Transverse colon (tissue), 4 donors: ENCODE measurements around the gene FAU. TPM values are rescaled to one million over a fixed set of nuclear protein-coding genes. Genes with fewer than 3 reads are reported as not detected.

ENCODE experiments used
- DNase-seq: peaks from one replicate; pipeline ENCODE4 v3.0.0-alpha.2; 2019
- H3K27ac ChIP-seq, 4 donors: fragments of 200-600 bp; sonication (generic); 2 replicates each; pipeline ENCODE4 v1.5.1; 2016 to 2018; ENCODE audit warnings: inconsistent platforms in 4 of 4
- H3K27me3 ChIP-seq: fragments of 200-600 bp; sonication (generic); 2 replicates; pipeline ENCODE4 v1.5.1; 2017; ENCODE audit warnings: inconsistent platforms
- H3K36me3 ChIP-seq, 4 donors: fragments of 200-600 bp; sonication (generic); 2 replicates each; pipeline ENCODE4 v1.5.1; 2017 to 2019; ENCODE audit warnings: inconsistent platforms in 4 of 4
- H3K4me1 ChIP-seq, 4 donors: fragments of 200-600 bp; sonication (generic); 2 replicates each; pipeline ENCODE4 v1.5.1; 2017 to 2020; ENCODE audit warnings: inconsistent platforms in 4 of 4
- H3K4me3 ChIP-seq, 4 donors: fragments of 200-600 bp; sonication (generic); 1 replicate in 1 of 4; 2 replicates in 3 of 4; pipeline versions ENCODE4 v1.5.1 to v1.6.1; 2017 to 2019; ENCODE audit warnings: inconsistent platforms in 4 of 4
- H3K9me3 ChIP-seq, 2 donors: fragments of 200-600 bp; sonication (generic); 2 replicates each; pipeline ENCODE4 v1.5.1; 2017 to 2019; ENCODE audit warnings: inconsistent platforms in 2 of 2
- EP300 ChIP-seq: sonication (generic); formaldehyde crosslinking; IDR thresholded peaks from one replicate; pipeline ENCODE4 v1.6.1; 2017; ENCODE audit warnings: antibody characterized with exemption, low read depth
- POLR2A ChIP-seq: fragments of 450-650 bp; IDR thresholded peaks from one replicate; pipeline ENCODE4 v1.6.1; 2016; ENCODE audit warnings: antibody characterized with exemption, mild to moderate bottlenecking, moderate library complexity
- POLR2AphosphoS5 ChIP-seq, 3 donors: sonication (generic); formaldehyde crosslinking; IDR thresholded peaks; one replicate each; pipeline ENCODE4 v1.6.1; 2016; ENCODE audit warnings: antibody characterized with exemption in 3 of 3
- WGBS, 2 donors: methylation state at CpG; one replicate each; pipeline ENCODE4 v1.1.5; 2018; ENCODE audit warnings: low coverage in 1 of 2; 5-methylcytosine and 5-hydroxymethylcytosine counted together
- in situ Hi-C, 4 donors: fragments of 200-750 bp; cut with MboI; loops; one replicate each; pipeline versions ENCODE4 v1.15.0 to v1.15.1; 2017; ENCODE audit warnings: low sequenced_read_pairs in 3 of 4, low pct_ligation_motif_present in 1 of 4, low pct_unique_long_range_greater_than_20kb in 1 of 4
- intact Hi-C: fragments of 100-400 bp; cut with DNase I; formaldehyde crosslinking; loops from one replicate; pipeline ENCODE4 v1.15.1; 2023; ENCODE audit warnings: low total_unique reads
- total RNA-seq, 4 donors: library from RNA; depleted of rRNA; stranded (reverse); fragments of >200 nt; gene quantifications; one replicate each; pipeline ENCODE4 v1.1.0, GENCODE V29; 2016
- TF ChIP-seq, protein P1 (sequence below), 5 experiments: fragments of 200-600 bp in 3 of 5; fragments of 450-650 bp in 2 of 5; sonication (generic) in 3 of 5; IDR thresholded peaks; 1 replicate in 2 of 5; 2 replicates in 3 of 5; pipeline ENCODE4 v1.5.1; 2016 to 2017; ENCODE audit warnings: antibody characterized with exemption in 5 of 5, inconsistent platforms in 3 of 5, mild to moderate bottlenecking in 2 of 5, moderate library complexity in 1 of 5

FAU gene
- total RNA-seq, 4 donors from 2014 or later, result 594 to 986 (median 662) TPM

DNA sequence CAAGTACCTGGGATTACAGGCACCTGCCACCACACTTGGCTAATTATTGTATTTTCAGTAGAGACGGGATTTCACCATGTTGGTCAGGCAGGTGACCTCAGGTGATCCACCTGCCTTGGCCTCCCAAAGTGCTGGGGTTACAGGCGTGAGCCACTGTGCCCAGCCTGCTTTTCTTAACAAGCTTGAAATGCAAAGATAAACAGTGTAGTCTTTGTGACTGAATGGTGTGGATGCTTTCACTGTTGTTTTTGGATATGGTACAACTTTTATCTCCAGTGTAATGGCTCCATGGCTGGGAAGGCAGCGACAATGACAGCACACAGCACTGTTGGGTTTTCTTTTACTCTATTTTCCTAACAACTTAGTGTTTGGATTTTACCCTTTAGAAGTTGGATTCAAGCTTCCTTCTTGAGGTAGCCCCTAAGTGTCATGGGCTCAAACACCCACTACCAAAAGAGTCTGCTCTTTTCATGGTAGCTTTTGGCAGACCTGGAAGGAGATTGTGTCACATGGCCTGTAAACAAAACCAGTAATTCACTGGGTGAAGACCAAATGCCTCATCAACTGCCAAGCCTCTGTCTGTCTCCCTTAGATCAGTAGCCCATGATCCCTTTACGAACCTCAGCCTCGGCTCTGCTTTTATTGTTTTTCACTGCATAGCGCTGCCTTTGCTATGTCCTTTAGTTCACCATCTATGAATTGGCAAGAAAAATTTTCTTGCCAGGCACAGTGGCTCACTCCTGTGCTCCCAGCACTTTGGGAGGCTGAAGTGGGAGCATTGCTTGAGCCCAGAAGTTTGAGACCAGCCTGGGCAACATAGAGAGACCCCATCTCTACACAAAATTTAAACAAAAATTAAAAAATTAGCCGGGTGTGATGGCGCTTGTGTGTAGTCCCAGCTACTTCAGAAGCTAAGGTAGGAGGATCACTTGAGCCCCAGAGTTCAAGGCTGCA is 19.5 kb downstream of the FAU start:
- no peak overlapping the region for H3K27ac ChIP-seq
- no peak for TF ChIP-seq POLR2AphosphoS5 (IDR thresholded peaks at IDR 0.05)
- TF ChIP-seq, protein P1, sequence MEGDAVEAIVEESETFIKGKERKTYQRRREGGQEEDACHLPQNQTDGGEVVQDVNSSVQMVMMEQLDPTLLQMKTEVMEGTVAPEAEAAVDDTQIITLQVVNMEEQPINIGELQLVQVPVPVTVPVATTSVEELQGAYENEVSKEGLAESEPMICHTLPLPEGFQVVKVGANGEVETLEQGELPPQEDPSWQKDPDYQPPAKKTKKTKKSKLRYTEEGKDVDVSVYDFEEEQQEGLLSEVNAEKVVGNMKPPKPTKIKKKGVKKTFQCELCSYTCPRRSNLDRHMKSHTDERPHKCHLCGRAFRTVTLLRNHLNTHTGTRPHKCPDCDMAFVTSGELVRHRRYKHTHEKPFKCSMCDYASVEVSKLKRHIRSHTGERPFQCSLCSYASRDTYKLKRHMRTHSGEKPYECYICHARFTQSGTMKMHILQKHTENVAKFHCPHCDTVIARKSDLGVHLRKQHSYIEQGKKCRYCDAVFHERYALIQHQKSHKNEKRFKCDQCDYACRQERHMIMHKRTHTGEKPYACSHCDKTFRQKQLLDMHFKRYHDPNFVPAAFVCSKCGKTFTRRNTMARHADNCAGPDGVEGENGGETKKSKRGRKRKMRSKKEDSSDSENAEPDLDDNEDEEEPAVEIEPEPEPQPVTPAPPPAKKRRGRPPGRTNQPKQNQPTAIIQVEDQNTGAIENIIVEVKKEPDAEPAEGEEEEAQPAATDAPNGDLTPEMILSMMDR (IDR thresholded peaks at IDR 0.05), result no peak
- no peak for TF ChIP-seq EP300
- TF ChIP-seq POLR2A, result no peak
- intact Hi-C loops, result no loop called here
- in situ Hi-C loops, result no loop called here
- H3K27me3 ChIP-seq, result no peaks in the 10 kb centered on the region
- peaks cover under 1 to 3% (median 1%) of the 10 kb centered on the region in 4 donors for H3K4me1 ChIP-seq
- peaks cover 0 to 8% (median 0%) of the 10 kb centered on the region in 4 donors for H3K36me3 ChIP-seq
- DNase-seq, result no peak
- no peaks in the 10 kb centered on the region for H3K9me3 ChIP-seq
- 67 to 68% methylated on average over 5 to 8 of the region's 8 CpGs for WGBS, 2 donors
- H3K4me3 ChIP-seq, result no peak overlapping the region

DNA sequence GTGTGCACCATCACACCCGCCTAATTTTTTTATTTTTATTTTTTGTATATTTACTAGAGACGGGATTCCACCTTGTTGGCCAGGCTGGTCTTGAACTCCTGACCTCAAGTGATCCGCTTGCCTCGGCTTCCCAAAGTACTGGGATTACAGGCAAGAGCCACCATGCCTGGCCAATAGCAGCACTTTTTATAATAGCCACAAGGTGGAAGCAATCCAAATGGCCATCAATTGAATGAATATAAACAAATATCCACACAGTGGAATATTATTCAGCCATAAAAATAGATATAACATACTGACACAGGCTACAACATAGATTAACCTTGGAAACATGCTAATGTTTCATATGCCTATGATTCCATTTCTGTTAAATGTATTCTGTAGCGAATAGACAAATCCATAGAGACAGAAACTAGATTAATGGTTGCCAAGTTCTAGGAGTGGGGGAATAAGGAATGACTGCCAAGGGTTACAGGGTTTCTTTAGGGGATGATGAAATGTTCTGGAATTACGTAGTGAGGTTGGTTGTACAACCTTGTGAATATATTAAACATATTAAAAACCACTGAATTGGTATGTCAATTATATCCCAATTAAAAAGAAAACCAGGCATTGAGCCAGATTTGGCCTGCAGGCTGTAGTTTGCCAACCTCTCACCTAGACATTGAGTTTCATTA is 21.1 kb downstream of the FAU start:
- intact Hi-C loops (no loop called here), in situ Hi-C loops (no loop called here)
- Histone ChIP-seq H3K4me3 (no peak overlapping the region), H3K27ac (no peak overlapping the region), H3K9me3 (no peaks in the 10 kb centered on the region), H3K36me3 (peaks cover 0 to 9% (median 0%) of the 10 kb centered on the region in 4 donors), H3K4me1 (peaks cover 8 to 13% (median 10%) of the 10 kb centered on the region in 4 donors), H3K27me3 (no peaks in the 10 kb centered on the region)
- TF ChIP-seq EP300 (no peak), POLR2A (no peak), POLR2AphosphoS5 (IDR thresholded peaks at IDR 0.05) (no peak)
- TF ChIP-seq, protein P1 (IDR thresholded peaks at IDR 0.05), result no peak
- DNase-seq, result no peak
- 86 to 91% methylated on average over 5 to 6 of the region's 6 CpGs for WGBS, 2 donors

DNA sequence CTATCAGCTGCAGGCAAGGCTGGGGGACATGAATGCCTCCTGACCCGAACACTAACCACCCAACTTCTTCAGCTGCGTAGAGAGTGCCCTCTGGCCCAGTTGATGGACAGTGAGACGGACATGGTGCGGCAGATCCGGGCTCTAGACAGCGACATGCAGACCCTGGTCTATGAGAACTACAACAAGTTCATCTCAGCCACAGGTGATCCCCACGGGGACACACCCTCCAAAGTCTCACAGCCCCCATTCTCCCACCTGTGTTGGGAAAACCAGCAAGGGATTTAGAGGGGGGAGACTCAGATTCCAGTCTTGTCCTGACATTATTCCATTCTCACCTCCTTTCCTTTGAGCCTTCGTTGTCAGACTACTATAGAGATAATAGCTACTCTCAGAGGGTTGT is 25.0 kb downstream of the FAU start:
- H3K27ac ChIP-seq, result peak overlapping the region; percentile 90 to 95 (median 94)
- TF ChIP-seq, protein P1 (IDR thresholded peaks at IDR 0.05), result no peak
- TF ChIP-seq POLR2AphosphoS5 (IDR thresholded peaks at IDR 0.05), result no peak
- DNase-seq, result no peak
- peaks cover 8 to 17% (median 14%) of the 10 kb centered on the region in 4 donors for H3K4me1 ChIP-seq
- intact Hi-C loops, result no loop called here
- H3K4me3 ChIP-seq, result peak overlapping the region; percentile 71 to 86 (median 79)
- in situ Hi-C loops, result no loop called here
- peaks cover 0 to 9% (median 0%) of the 10 kb centered on the region in 4 donors for H3K36me3 ChIP-seq
- H3K27me3 ChIP-seq, result no peaks in the 10 kb centered on the region
- H3K9me3 ChIP-seq, result no peaks in the 10 kb centered on the region
- 35 to 60% methylated on average over 1 to 8 of the region's 8 CpGs for WGBS, 2 donors
